ENCODE data around the gene STAB2. TPM values are rescaled to one million over a fixed set of nuclear protein-coding genes. Genes with fewer than 3 reads are reported as not detected.

Gene STAB2
- total RNA-seq, 1 donor from 2014 or later: 0.12 TPM

GRCh38 chr12:103774977-103775560 lies 188.0 kb downstream of the STAB2 start:
- DNase-seq (ENCODE audit: extremely low read depth, low read depth, low spot score): no peak

- no peak for DNase-seq (ENCODE audit: extremely low read depth, low read depth, low spot score)
These were observed 191.7 kb downstream of the STAB2 start for GRCh38 chr12:103778781-103779180.

- DNase-seq (ENCODE audit: extremely low read depth, low read depth, low spot score): no peak
These were observed 192.5 kb downstream of the STAB2 start for GRCh38 chr12:103779410-103780092.

GRCh38 chr12:103780093-103780440 lies 193.0 kb downstream of the STAB2 start:
- DNase-seq (ENCODE audit: extremely low read depth, low read depth, low spot score): no peak

- no peak for DNase-seq (ENCODE audit: extremely low read depth, low read depth, low spot score)
These were observed 193.9 kb downstream of the STAB2 start for GRCh38 chr12:103780992-103781391.

GRCh38 chr12:103782399-103782798 lies 195.3 kb downstream of the STAB2 start:
- DNase-seq (ENCODE audit: extremely low read depth, low read depth, low spot score): no peak

GRCh38 chr12:103783744-103784664 lies 196.9 kb downstream of the STAB2 start:
- no peak for DNase-seq (ENCODE audit: extremely low read depth, low read depth, low spot score)

GRCh38 chr12:103785243-103786031 lies 198.4 kb downstream of the STAB2 start:
- DNase-seq (ENCODE audit: extremely low read depth, low read depth, low spot score): no peak

GRCh38 chr12:103786201-103786600 lies 199.1 kb downstream of the STAB2 start:
- no peak for DNase-seq (ENCODE audit: extremely low read depth, low read depth, low spot score)

GRCh38 chr12:103791350-103791920 lies 204.4 kb downstream of the STAB2 start:
- no peak for DNase-seq (ENCODE audit: extremely low read depth, low read depth, low spot score)

GRCh38 chr12:103793046-103793445 lies 206.0 kb downstream of the STAB2 start:
- no peak for DNase-seq (ENCODE audit: extremely low read depth, low read depth, low spot score)

GRCh38 chr12:103793512-103794045 lies 206.5 kb downstream of the STAB2 start:
- no peak for DNase-seq (ENCODE audit: extremely low read depth, low read depth, low spot score)

GRCh38 chr12:103794309-103795213 lies 207.5 kb downstream of the STAB2 start:
- DNase-seq (ENCODE audit: extremely low read depth, low read depth, low spot score): no peak

- no peak for DNase-seq (ENCODE audit: extremely low read depth, low read depth, low spot score)
These were observed 211.5 kb downstream of the STAB2 start for GRCh38 chr12:103798586-103798985.

GRCh38 chr12:103799504-103799856 lies 212.4 kb downstream of the STAB2 start:
- DNase-seq (ENCODE audit: extremely low read depth, low read depth, low spot score): no peak

- DNase-seq (ENCODE audit: extremely low read depth, low read depth, low spot score): no peak
These were observed 213.0 kb downstream of the STAB2 start for GRCh38 chr12:103799857-103800771.

- DNase-seq (ENCODE audit: extremely low read depth, low read depth, low spot score): no peak
These were observed 214.9 kb downstream of the STAB2 start for GRCh38 chr12:103801709-103802585.

- no peak for DNase-seq (ENCODE audit: extremely low read depth, low read depth, low spot score)
These were observed 215.5 kb downstream of the STAB2 start for GRCh38 chr12:103802586-103802886.
